Brain microvascular endothelial cell (primary cell): Measurements from ENCODE around the gene SUGT1.

Experiments used
- DNase-seq: peaks from one replicate; pipeline ENCODE4 v3.0.0-alpha.2; 2020
- H3K27ac ChIP-seq: fragments of 250-450 bp; sonication (Bioruptor Pico); 2 replicates; pipeline ENCODE4 v1.5.1; 2020; ENCODE audit warnings: mild to moderate bottlenecking, moderate library complexity
- H3K27me3 ChIP-seq: fragments of 250-450 bp; sonication (Bioruptor Pico); replicated peaks from 2 replicates; pipeline ENCODE4 v1.5.1; 2020; ENCODE audit warnings: mild to moderate bottlenecking
- H3K36me3 ChIP-seq: fragments of 250-450 bp; sonication (Bioruptor Pico); replicated peaks from 2 replicates; pipeline ENCODE4 v1.5.1; 2020; ENCODE audit warnings: mild to moderate bottlenecking
- H3K4me3 ChIP-seq: 2 replicates; pipeline ENCODE4 v1.5.1; 2011; ENCODE audit warnings: low read depth, mild to moderate bottlenecking, control low read depth, low read length, moderate library complexity
- CTCF ChIP-seq: IDR thresholded peaks from 2 replicates; pipeline ENCODE4 v1.5.1; 2011; ENCODE audit warnings: low read depth, mild to moderate bottlenecking, moderate library complexity, low read length, control low read depth, inconsistent platforms; ENCODE audit errors: missing control alignments
- in situ Hi-C: cut with HindIII; loops from 2 replicates; pipeline ENCODE4 v1.10.0; 2017; ENCODE audit warnings: low sequenced_read_pairs, low pct_ligation_motif_present

The SUGT1 gene

GRCh38 chr13:52723181-52723580, 70.5 kb downstream of the SUGT1 start:
- H3K36me3 ChIP-seq = no peaks in the 10 kb centered on the region
- H3K4me3 ChIP-seq = no peak overlapping the region
- no peak for TF ChIP-seq CTCF
- in situ Hi-C loops = no loop called here
- no peaks in the 10 kb centered on the region for H3K27me3 ChIP-seq
- H3K27ac ChIP-seq = no peak overlapping the region
- no peak for DNase-seq

- TF ChIP-seq CTCF = no peak
- no peaks in the 10 kb centered on the region for H3K36me3 ChIP-seq
- in situ Hi-C loops = no loop called here
- H3K27ac ChIP-seq = no peak overlapping the region
- H3K27me3 ChIP-seq = no peaks in the 10 kb centered on the region
- H3K4me3 ChIP-seq = no peak overlapping the region
- no peak for DNase-seq
Measured at GRCh38 chr13:52725302-52725701, 72.7 kb downstream of the SUGT1 start.

GRCh38 chr13:52726258-52726657, 73.6 kb downstream of the SUGT1 start:
- in situ Hi-C loops = no loop called here

GRCh38 chr13:52734075-52734623, 81.5 kb downstream of the SUGT1 start:
- in situ Hi-C loops = no loop called here
- no peaks in the 10 kb centered on the region for H3K36me3 ChIP-seq
- no peak overlapping the region for H3K4me3 ChIP-seq
- no peak for TF ChIP-seq CTCF
- H3K27ac ChIP-seq = no peak overlapping the region
- peaks cover 8% of the 10 kb centered on the region for H3K27me3 ChIP-seq
- no peak for DNase-seq

More at GRCh38 chr13:52726258-52726657, 73.6 kb downstream of the SUGT1 start:
- no peak for DNase-seq
- Histone ChIP-seq H3K36me3 (no peaks in the 10 kb centered on the region), H3K4me3 (no peak overlapping the region), H3K27me3 (no peaks in the 10 kb centered on the region), H3K27ac (no peak overlapping the region)
- no peak for TF ChIP-seq CTCF

GRCh38 chr13:52736891-52737290, 84.3 kb downstream of the SUGT1 start:
- no peak for TF ChIP-seq CTCF
- H3K27me3 ChIP-seq = peaks cover 21% of the 10 kb centered on the region
- no peak for DNase-seq
- H3K36me3 ChIP-seq = no peaks in the 10 kb centered on the region
- in situ Hi-C loops = no loop called here
- no peak overlapping the region for H3K4me3 ChIP-seq
- no peak overlapping the region for H3K27ac ChIP-seq

GRCh38 chr13:52737451-52737850, 84.8 kb downstream of the SUGT1 start:
- peaks cover 21% of the 10 kb centered on the region for H3K27me3 ChIP-seq
- H3K36me3 ChIP-seq = no peaks in the 10 kb centered on the region
- no peak for DNase-seq
- no peak overlapping the region for H3K27ac ChIP-seq
- in situ Hi-C loops = no loop called here
- no peak for TF ChIP-seq CTCF
- H3K4me3 ChIP-seq = no peak overlapping the region
